Midbrain (tissue), 1 donor: ENCODE data around the gene TMEM240.
"Not testable (repeated sequence)": the region's sequence is repeated elsewhere in the genome, so short reads cannot be mapped to it uniquely, and the experiment has no call there.

Source experiments
- DNase-seq: peaks from one replicate; lab custom pipeline; 2025; lab: John Stamatoyannopoulos, UW

TMEM240 gene

DNA sequence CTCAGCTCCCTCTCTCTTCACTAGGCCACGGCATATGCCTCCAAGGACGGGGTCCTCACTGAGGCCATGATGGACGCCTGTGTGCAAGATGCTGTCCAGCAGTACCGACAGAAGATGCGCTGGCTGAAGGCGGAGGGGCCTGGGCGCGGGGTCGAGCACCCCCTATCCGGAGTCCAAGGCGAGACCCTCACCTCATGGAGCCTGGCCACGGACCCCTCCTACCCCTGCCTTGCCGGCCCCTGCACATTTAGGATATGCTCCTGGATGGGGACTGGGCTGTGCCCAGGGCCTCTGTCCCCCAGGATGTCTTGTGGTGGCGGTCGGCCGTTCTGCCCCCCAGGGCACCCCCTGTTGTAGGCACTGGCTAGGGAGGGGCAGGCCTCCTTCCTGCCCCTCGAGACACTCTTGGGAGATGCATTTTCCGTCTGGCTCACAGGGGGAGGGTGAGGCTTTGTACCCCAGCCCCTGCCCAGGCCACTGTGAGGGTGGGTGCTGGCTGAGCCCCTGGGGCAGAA is 44.9 kb downstream of the TMEM240 start:
- not testable (repeated sequence) for DNase-seq

GRCh38 chr1:1494311-1494710 is 46.1 kb downstream of the TMEM240 start:
- DNase-seq, result not testable (repeated sequence)

DNA sequence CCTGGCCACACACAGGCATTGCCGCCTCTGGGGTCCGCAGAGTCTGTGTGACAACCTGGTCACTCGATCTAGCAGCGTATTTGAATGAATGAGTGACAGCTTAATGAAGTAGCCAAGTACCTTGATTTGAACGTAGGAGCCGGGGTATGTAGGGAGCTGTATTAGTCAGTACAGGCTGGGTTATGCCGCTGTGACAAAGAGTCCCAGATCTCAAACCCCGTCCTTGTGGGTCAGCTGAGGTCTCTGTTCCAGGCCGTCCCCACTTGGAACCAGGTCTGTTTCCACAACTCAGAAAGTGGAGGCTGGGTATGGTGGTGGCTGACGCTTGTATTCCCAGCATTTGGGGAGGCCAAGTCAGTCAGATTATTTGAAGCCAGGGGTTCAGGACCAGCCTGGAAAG is 48.8 kb downstream of the TMEM240 start:
- no peak for DNase-seq

- no peak for DNase-seq
Observed at GRCh38 chr1:1490633-1491230, 49.7 kb downstream of the TMEM240 start.

GRCh38 chr1:1489861-1490260 is 50.6 kb downstream of the TMEM240 start:
- no peak for DNase-seq

GRCh38 chr1:1489231-1489630 is 51.2 kb downstream of the TMEM240 start:
- DNase-seq, result no peak

GRCh38 chr1:1487701-1488100 is 52.7 kb downstream of the TMEM240 start:
- no peak for DNase-seq

DNA sequence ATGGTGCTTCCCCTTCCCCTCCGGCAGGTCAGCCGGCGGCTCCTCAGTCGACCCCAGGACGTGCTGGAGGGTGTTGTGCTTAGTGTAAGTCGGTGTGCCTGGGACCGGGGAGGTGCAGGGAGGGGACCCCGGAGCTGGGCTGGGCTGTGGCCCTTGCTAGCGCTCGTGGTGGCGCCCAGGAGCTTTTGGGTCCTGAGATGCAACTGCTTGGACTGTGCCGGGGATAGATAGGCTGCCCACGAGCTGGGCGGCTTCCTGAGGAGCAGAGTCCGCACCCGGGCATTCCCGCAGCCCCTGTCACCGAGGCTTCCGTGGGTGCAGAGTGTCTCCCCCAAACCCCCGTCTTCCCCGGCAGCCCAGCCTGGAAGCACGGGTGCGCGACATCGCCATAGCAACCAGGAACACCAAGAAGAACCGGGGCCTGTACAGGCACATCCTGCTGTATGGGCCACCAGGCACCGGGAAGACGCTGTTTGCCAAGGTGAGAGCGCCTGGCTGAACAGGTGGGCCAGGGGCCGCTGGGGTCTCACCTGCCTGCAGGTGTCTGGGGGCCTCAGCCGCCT is 54.6 kb downstream of the TMEM240 start:
- DNase-seq, result not testable (repeated sequence)

DNA sequence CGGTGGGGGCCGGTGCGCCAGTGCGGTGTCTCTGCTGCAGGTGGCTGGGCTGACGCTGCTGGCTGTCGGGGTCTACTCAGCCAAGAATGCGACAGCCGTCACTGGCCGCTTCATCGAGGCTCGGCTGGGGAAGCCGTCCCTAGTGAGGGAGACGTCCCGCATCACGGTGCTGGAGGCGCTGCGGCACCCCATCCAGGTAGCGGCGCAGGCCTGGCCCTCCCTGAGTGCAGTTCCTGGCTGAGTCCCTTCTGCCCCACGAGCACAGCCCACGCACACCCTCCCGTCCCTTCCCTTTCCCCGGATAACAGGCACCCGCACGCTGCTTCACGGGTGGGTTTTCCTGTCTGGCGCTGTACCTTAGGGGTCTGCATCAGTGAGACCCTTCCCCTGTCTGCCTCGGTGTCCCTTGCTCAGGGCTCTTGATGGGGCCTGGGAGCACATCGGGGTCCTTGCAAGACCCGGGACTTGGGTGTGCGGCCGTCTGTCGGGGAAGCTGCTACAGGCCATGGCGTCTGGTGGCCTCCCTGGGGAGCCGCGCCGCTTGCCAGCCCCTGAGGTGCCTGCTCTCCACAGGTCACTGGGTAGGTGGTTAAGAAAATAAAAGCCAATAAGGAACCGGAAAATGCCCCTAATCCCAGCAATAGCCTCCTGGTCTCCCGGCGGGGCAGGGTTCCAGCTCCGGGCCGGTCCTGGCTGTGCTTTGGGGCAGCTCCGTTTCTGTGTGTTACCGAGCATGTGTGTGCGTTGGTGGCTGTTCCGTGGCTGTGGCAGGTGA is 55.3 kb downstream of the TMEM240 start:
- DNase-seq, result not testable (repeated sequence)
